ENCODE data around the gene DSTYK. TPM values are rescaled to one million over a fixed set of nuclear protein-coding genes. Genes with fewer than 3 reads are reported as not detected.

The DSTYK gene
- total RNA-seq, 1 donor from 2014 or later = 10.7 TPM

GRCh38 chr1:205229399-205229871 is 17.9 kb upstream of the DSTYK start:
- no peaks in the 10 kb centered on the region for H3K27me3 ChIP-seq (ENCODE audit: low read depth)
- no peaks in the 10 kb centered on the region for H3K36me3 ChIP-seq
- H3K4me3 ChIP-seq = peak overlapping the region; percentile 67
- intact Hi-C loops (cut with DNase I) = no loop called here
- peak; percentile 14 for TF ChIP-seq CTCF (IDR thresholded peaks at IDR 0.05)
- peaks cover 27% of the 10 kb centered on the region for H3K4me1 ChIP-seq
- DNase-seq = no peak
- no peaks in the 10 kb centered on the region for H3K9me3 ChIP-seq
- H3K27ac ChIP-seq = no peak overlapping the region
- ATAC-seq = peak; percentile 66 to 76

- Histone ChIP-seq H3K36me3 (no peaks in the 10 kb centered on the region), H3K4me1 (peaks cover 27% of the 10 kb centered on the region), H3K4me3 (peak overlapping the region; percentile 67), H3K9me3 (no peaks in the 10 kb centered on the region), H3K27me3 (ENCODE audit: low read depth) (no peaks in the 10 kb centered on the region), H3K27ac (no peak overlapping the region)
- ATAC-seq = peak; percentile 26 to 36
- TF ChIP-seq CTCF (IDR thresholded peaks at IDR 0.05) = no peak
- DNase-seq = no peak
- intact Hi-C loops (cut with DNase I) = no loop called here
These were observed 16.6 kb upstream of the DSTYK start for GRCh38 chr1:205228093-205228521.

DNA sequence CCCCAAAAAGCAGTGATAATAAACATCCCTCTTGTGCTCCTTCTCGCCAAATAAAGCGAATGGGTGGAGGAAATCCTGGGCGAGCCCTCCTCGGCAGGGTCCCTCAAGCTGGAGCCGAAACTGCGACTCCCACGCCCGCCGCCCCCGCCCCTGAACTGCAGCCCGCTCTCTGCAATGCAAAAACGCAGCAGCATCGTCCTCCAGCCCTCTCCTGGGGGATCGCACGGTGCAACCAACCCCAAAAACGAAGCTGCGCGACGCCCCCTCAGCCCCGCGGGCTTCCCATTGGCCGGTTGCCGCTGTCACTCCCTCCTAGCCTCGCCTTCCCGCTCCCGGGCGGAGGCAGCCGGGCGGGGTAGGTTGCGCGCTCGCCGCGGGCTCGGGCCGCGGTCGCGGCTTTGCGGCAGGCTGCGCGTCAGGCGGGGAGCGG is 16.1 kb upstream of the DSTYK start, which contains the start of gene TMCC2:
Gene TMCC2, plus strand, starts transcription at position 363 of the 430 bp plus-strand sequence. CDS start 619 bp downstream, outside the sequence.
- intact Hi-C loops (cut with DNase I) = no loop called here
- H3K9me3 ChIP-seq = no peaks in the 10 kb centered on the region
- no peak within 1 kb of the TSS for H3K27ac ChIP-seq
- no peaks in the 10 kb centered on the region for H3K36me3 ChIP-seq
- TF ChIP-seq CTCF (IDR thresholded peaks at IDR 0.05) = no peak
- ATAC-seq = peak; percentile 94
- peaks cover 27% of the 10 kb centered on the region for H3K4me1 ChIP-seq
- peak; percentile 86 for DNase-seq
- H3K27me3 ChIP-seq (ENCODE audit: low read depth) = no peaks in the 10 kb centered on the region
- H3K4me3 ChIP-seq = peak within 1 kb of the TSS; percentile 67

GRCh38 chr1:205226868-205227583 is 15.5 kb upstream of the DSTYK start:
- ATAC-seq (no peak), DNase-seq (no peak)
- TF ChIP-seq CTCF (IDR thresholded peaks at IDR 0.05) = no peak
- H3K27me3 ChIP-seq (ENCODE audit: low read depth) = no peaks in the 10 kb centered on the region
- no peaks in the 10 kb centered on the region for H3K9me3 ChIP-seq
- H3K27ac ChIP-seq = no peak overlapping the region
- H3K36me3 ChIP-seq = no peaks in the 10 kb centered on the region
- intact Hi-C loops (cut with DNase I) = no loop called here
- H3K4me3 ChIP-seq = peak overlapping the region; percentile 67
- peaks cover 27% of the 10 kb centered on the region for H3K4me1 ChIP-seq

- peaks cover 27% of the 10 kb centered on the region for H3K4me1 ChIP-seq
- DNase-seq (no peak), ATAC-seq (no peak)
- H3K36me3 ChIP-seq = no peaks in the 10 kb centered on the region
- H3K27me3 ChIP-seq (ENCODE audit: low read depth) = no peaks in the 10 kb centered on the region
- no peak overlapping the region for H3K4me3 ChIP-seq
- no peaks in the 10 kb centered on the region for H3K9me3 ChIP-seq
- TF ChIP-seq CTCF (IDR thresholded peaks at IDR 0.05) = no peak
- intact Hi-C loops (cut with DNase I) = no loop called here
- no peak overlapping the region for H3K27ac ChIP-seq
These were observed 14.6 kb upstream of the DSTYK start for GRCh38 chr1:205225901-205226765.

Data from lower lobe of right lung (tissue), 2 donors.